K562 (cell line): ENCODE data around the gene OVOL1. TPM values are rescaled to one million over a fixed set of nuclear protein-coding genes. Genes with fewer than 3 reads are reported as not detected.
A peak's percentile ranks its signal among the peaks of the same experiment; 100 is the strongest.
"Not testable (repeated sequence)": the region's sequence is repeated elsewhere in the genome, so short reads cannot be mapped to it uniquely, and the experiment has no call there.

Source experiments
- ATAC-seq: fragments of 200-7000 bp; cut with Tn5 transposase; 3 replicates; pipeline ENCODE4 v1.9.1; 2020; ENCODE audit warnings: moderate library complexity
- BruUV-seq: library from RNA; stranded (reverse); fragments of 400-500 nt; replicated peaks from 2 replicates; lab custom pipeline; 2021; lab: Mats Ljungman, UMichigan
- CTCF ChIA-PET: fragments of 300-600 bp; formaldehyde crosslinking; extraction: SDS; loops from one replicate; lab custom pipeline; 2021; ENCODE audit warnings: low intra/inter-chr PET ratio; lab: Yijun Ruan, JAX
- POLR2A ChIA-PET: fragments of 300-600, 350-650 bp; sonication (Branson Sonifier 250); formaldehyde crosslinking; extraction: SDS; loops from one replicate; lab custom pipeline; 2021; ENCODE audit warnings: antibody characterized with exemption, inconsistent platforms; lab: Yijun Ruan, JAX
- DNase-seq, 4 experiments: peaks; one replicate each; pipeline versions ENCODE4 v3.0.0 to v3.0.0-alpha.2; 2011 to 2018; ENCODE audit warnings: low spot score in 3 of 4, mixed read lengths in 3 of 4; ENCODE audit errors: extremely low read depth in 1 of 4
- FAIRE-seq: peaks from 2 replicates; lab custom pipeline; 2011; peaks lifted over from hg19 to GRCh38; lab: Jason Lieb, UNC
- H2AFZ ChIP-seq: 2 replicates; pipeline ENCODE4 v1.6.0; 2011; ENCODE audit warnings: low read depth, low read length, control low read depth, inconsistent platforms
- H3K27ac ChIP-seq: fragments of 200-600 bp; 3 replicates; pipeline ENCODE4 v1.8.0; 2011; ENCODE audit warnings: low read depth, mild to moderate bottlenecking, control low read depth, inconsistent platforms, low read length, moderate library complexity, mixed read lengths; ENCODE audit errors: extremely low read depth
- H3K27me3 ChIP-seq, 2 experiments: fragments of 300-600 bp in 1 of 2; 2 replicates in 1 of 2; 3 replicates in 1 of 2; pipeline versions ENCODE4 v1.6.0 to v1.8.0; 2011; ENCODE audit warnings: inconsistent platforms in 2 of 2, low read length in 2 of 2, mild to moderate bottlenecking in 1 of 2, mixed read lengths in 1 of 2, moderate library complexity in 1 of 2; ENCODE audit not compliant: control insufficient read depth in 2 of 2, insufficient read depth in 2 of 2
- H3K36me3 ChIP-seq: fragments of 300-600 bp; 3 replicates; pipeline ENCODE4 v1.8.0; 2011; ENCODE audit warnings: mild to moderate bottlenecking, low read length, inconsistent platforms; ENCODE audit not compliant: control insufficient read depth, insufficient read depth
- H3K4me1 ChIP-seq, 2 experiments: fragments of 200-600 bp in 1 of 2; replicated peaks in 1 of 2; 2 replicates in 1 of 2; 3 replicates in 1 of 2; pipeline versions ENCODE4 v1.5.1 to v1.8.0; 2011; ENCODE audit warnings: inconsistent platforms in 2 of 2, low read length in 2 of 2, mild to moderate bottlenecking in 1 of 2, mixed read lengths in 1 of 2, moderate library complexity in 1 of 2; ENCODE audit not compliant: control insufficient read depth in 2 of 2, insufficient read depth in 2 of 2
- H3K4me2 ChIP-seq: 2 replicates; pipeline ENCODE4 v1.6.1; 2011; ENCODE audit warnings: low read length, control low read depth, inconsistent platforms, mixed read lengths; ENCODE audit not compliant: insufficient read depth
- H3K4me3 ChIP-seq: fragments of 200-600 bp; sonication (generic), shearing (Covaris generic); 2 replicates; pipeline ENCODE4 v1.5.1; 2016; ENCODE audit warnings: control low read depth, inconsistent platforms
- H3K79me2 ChIP-seq: fragments of 200-600 bp; 3 replicates; pipeline ENCODE4 v1.8.0; 2011; ENCODE audit warnings: low read length, inconsistent platforms; ENCODE audit not compliant: control insufficient read depth, insufficient read depth
- H3K9ac ChIP-seq, 2 experiments: 2 replicates each; pipeline versions ENCODE4 v1.6.0 to v1.6.1; 2011; ENCODE audit warnings: low read depth in 2 of 2, low read length in 2 of 2, control low read depth in 1 of 2, inconsistent platforms in 1 of 2, mild to moderate bottlenecking in 1 of 2, mixed read lengths in 1 of 2; ENCODE audit not compliant: insufficient read depth in 1 of 2
- H3K9me1 ChIP-seq: one replicate; pipeline ENCODE4 v1.6.0; 2011; ENCODE audit warnings: inconsistent platforms, mild to moderate bottlenecking, low read length, moderate library complexity; ENCODE audit not compliant: control insufficient read depth, insufficient read depth
- H3K9me3 ChIP-seq: replicated peaks from 2 replicates; pipeline ENCODE4 v1.5.1; 2011; ENCODE audit warnings: low read depth, low read length, inconsistent platforms; ENCODE audit not compliant: control insufficient read depth, insufficient read depth
- H4K20me1 ChIP-seq: replicated peaks from 2 replicates; pipeline ENCODE4 v1.6.1; 2011; ENCODE audit warnings: low read length, inconsistent platforms, mixed read lengths; ENCODE audit not compliant: control insufficient read depth, insufficient read depth
- ARID1B ChIP-seq: fragments of 450-650 bp; IDR thresholded peaks from 2 replicates; pipeline ENCODE4 v1.6.1; 2016; ENCODE audit warnings: antibody characterized with exemption, mild to moderate bottlenecking, inconsistent platforms
- CBFA2T2 ChIP-seq: fragments of 450-650 bp; conservative IDR thresholded peaks from 2 replicates; pipeline ENCODE4 v1.6.1; 2017; ENCODE audit warnings: mild to moderate bottlenecking
- CBFA2T3 ChIP-seq: fragments of 450-650 bp; IDR thresholded peaks from 2 replicates; pipeline ENCODE4 v1.6.1; 2017
- KDM1A ChIP-seq, 2 experiments: fragments of 450-650 bp; IDR thresholded peaks; 2 replicates each; pipeline ENCODE4 v1.6.1; 2016; ENCODE audit warnings: mild to moderate bottlenecking in 2 of 2
- MAZ ChIP-seq, 2 experiments: fragments of 450-650 bp in 1 of 2; sonication (generic) in 1 of 2; formaldehyde crosslinking; IDR thresholded peaks in 1 of 2; conservative IDR thresholded peaks in 1 of 2; 2 replicates each; pipeline versions ENCODE4 v1.4.0 to v1.5.0; 2020; ENCODE audit warnings: mild to moderate bottlenecking in 1 of 2, missing genetic modification reagents in 1 of 2
- NCOR1 ChIP-seq: fragments of 450-650 bp; IDR thresholded peaks from 2 replicates; pipeline ENCODE4 v1.6.1; 2016; ENCODE audit warnings: mild to moderate bottlenecking, moderate library complexity
- NFIC ChIP-seq: fragments of 450-650 bp; IDR thresholded peaks from 2 replicates; pipeline ENCODE4 v1.6.1; 2017; ENCODE audit warnings: mild to moderate bottlenecking, inconsistent platforms
- POLR2A ChIP-seq: fragments of 450-650 bp; conservative IDR thresholded peaks from 2 replicates; pipeline ENCODE4 v1.6.1; 2016
- SOX6 ChIP-seq: fragments of 450-650 bp; IDR thresholded peaks from 2 replicates; pipeline ENCODE4 v1.6.1; 2014; ENCODE audit warnings: mild to moderate bottlenecking
- TAL1 ChIP-seq: fragments of 450-650 bp; IDR thresholded peaks from 2 replicates; pipeline ENCODE4 v1.6.1; 2016; ENCODE audit warnings: mild to moderate bottlenecking
- TRIM24 ChIP-seq, 2 experiments: fragments of 450-650 bp; IDR thresholded peaks; 2 replicates each; pipeline ENCODE4 v1.6.1; 2016
- ZNF764 ChIP-seq: fragments of 250-450 bp; sonication (Bioruptor Pico); IDR thresholded peaks from 2 replicates; pipeline ENCODE4 v1.4.0; 2020; ENCODE audit warnings: low read depth, mild to moderate bottlenecking, moderate library complexity
- WGBS: fragments of 100-300 bp; shearing (Covaris generic); methylation state at CpG from one replicate; pipeline ENCODE4 v1.1.6; 2016; ENCODE audit warnings: low coverage, mixed read lengths; ENCODE audit not compliant: insufficient coverage; ENCODE audit errors: missing lambda C conversion rate; 5-methylcytosine and 5-hydroxymethylcytosine counted together
- in situ Hi-C: fragments of 300-500 bp; cut with MboI; formaldehyde crosslinking; loops from 4 replicates; pipeline ENCODE4 v1.15.0; 2018; ENCODE audit warnings: inconsistent platforms, mixed read lengths
- intact Hi-C: fragments of 100-400 bp; cut with micrococcal nuclease; formaldehyde crosslinking; loops from 2 replicates; pipeline ENCODE4 v1.14.2; 2022
- polyA plus RNA-seq, 8 experiments: library from polyadenylated mRNA; depleted of rRNA in 4 of 8; stranded (reverse) in 5 of 8; unstranded in 3 of 8; fragments of >200 nt; fragmentation: Nextera tagmentation in 2 of 8; fragmentation: Illumina TruSeq in 1 of 8; extraction: Ambion mirVana in 2 of 8; extraction: Trizol in 1 of 8; gene quantifications; 2 replicates each; pipeline versions ENCODE4 v1.2.1 to v1.2.3, GENCODE V29; 2011 to 2014; ENCODE audit warnings: inconsistent platforms in 1 of 8, missing spikeins in 1 of 8
- total RNA-seq, 7 experiments: library from RNA; depleted of rRNA in 6 of 7; stranded (reverse); fragments of >200 nt in 6 of 7; fragmentation: Illumina TruSeq in 2 of 7; extraction: Trizol in 2 of 7; gene quantifications; 2 replicates each; pipeline versions ENCODE4 v1.2.1 to v1.2.3, GENCODE V29; 2011 to 2021; ENCODE audit warnings: low replicate concordance in 1 of 7

OVOL1 gene
- total and polyA plus RNA-seq, 9 of the 15 experiments (the other 6 are each of a cell fraction or from before 2014, with no cell fraction given): 0.09 TPM; not detected in 8

DNA sequence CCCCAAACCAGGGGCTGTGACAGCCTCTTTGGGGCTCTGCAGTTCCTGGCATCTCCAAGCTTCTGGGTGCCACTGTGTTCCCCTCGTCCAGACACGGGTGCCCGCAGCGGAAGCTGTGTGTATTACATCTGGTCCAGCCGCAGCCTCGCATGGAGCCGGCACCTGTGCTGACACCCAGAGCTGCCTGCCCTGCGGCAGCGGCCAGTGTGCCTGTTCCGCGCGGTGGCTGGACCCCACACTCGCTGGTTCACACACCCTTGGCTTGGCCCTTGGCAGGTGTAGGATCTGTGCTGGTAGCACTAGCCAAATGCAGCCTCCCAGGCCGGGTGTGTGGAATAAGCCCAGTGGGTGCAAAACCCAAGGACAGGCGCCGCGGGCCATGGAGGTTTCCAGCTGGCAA, 41.8 kb upstream of the OVOL1 start (continued):
- TF ChIP-seq POLR2A (no peak), ZNF764 (CRISPR knock-in tag) (no peak), MAZ (CRISPR knock-in tag; conservative IDR thresholded peaks at IDR 0.05 in 1 of 2, IDR thresholded peaks at IDR 0.05 in 1 of 2) (no peak)

DNA sequence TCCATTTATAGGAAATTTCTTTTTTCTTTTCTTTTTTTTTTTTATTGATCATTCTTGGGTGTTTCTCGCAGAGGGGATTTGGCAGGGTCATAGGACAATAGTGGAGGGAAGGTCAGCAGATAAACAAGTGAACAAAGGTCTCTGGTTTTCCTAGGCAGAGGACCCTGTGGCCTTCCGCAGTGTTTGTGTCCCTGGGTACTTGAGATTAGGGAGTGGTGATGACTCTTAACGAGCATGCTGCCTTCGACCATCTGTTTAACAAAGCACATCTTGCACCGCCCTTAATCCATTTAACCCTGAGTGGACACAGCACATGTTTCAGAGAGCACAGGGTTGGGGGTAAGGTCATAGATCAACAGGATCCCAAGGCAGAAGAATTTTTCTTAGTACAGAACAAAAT, 24.7 kb upstream of the OVOL1 start:
- POLR2A ChIA-PET, H3K9ac ChIP-seq, H3K9me1 ChIP-seq, H3K4me3 ChIP-seq, H3K4me2 ChIP-seq, FAIRE-seq, in situ Hi-C loops, H2AFZ ChIP-seq, intact Hi-C loops, CTCF ChIA-PET, H3K27me3 ChIP-seq, H3K79me2 ChIP-seq, BruUV-seq, DNase-seq, H3K9me3 ChIP-seq, H3K27ac ChIP-seq, H3K36me3 ChIP-seq, H4K20me1 ChIP-seq, H3K4me1 ChIP-seq, ATAC-seq: not testable (repeated sequence)
- WGBS: 0% methylated on average over 1 of the region's 5 CpGs
- TF ChIP-seq TRIM24 (IDR thresholded peaks at IDR 0.05) (0 out of 4 replicates have a peak, but pooled peaks of 1 of the 2 experiments have one; percentile 45), NCOR1 (peak; percentile 50; the same call in 1 of the 2 replicates), CBFA2T2 (peak; percentile 79), SOX6 (peak; percentile 13; the same call in 1 of the 2 replicates), TAL1 (peak; percentile 59; the same call in 1 of the 2 replicates), ARID1B (peak; percentile 52; the same call in 1 of the 2 replicates), NFIC (0 out of 2 replicates have a peak, but pooled peaks have one; percentile 18), CBFA2T3 (peak; percentile 85), KDM1A (IDR thresholded peaks at IDR 0.05) (peak; percentile 33 to 42; a peak in 1 of 4 replicates)

DNA sequence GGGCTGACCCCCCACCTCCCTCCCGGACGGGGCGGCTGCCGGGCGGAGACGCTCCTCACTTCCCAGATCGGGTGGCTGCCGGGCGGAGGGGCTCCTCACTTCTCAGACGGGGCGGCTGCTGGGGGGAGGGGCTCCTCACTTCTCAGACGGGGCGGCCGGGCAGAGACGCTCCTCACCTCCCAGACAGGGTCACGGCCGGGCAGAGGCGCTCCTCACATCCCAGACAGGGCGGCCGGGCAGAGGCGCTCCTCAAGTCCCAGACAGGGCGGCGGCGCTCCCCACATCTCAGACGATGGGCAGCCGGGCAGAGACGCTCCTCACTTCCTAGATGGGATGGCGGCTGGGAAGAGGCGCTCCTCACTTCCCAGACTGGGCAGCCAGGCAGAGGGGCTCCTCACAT, 24.0 kb upstream of the OVOL1 start:
- H3K9ac ChIP-seq, H3K4me1 ChIP-seq, H3K4me2 ChIP-seq, H3K79me2 ChIP-seq, H3K9me1 ChIP-seq, H3K27ac ChIP-seq, ATAC-seq, intact Hi-C loops, CTCF ChIA-PET, in situ Hi-C loops, FAIRE-seq, H3K4me3 ChIP-seq, DNase-seq, H3K36me3 ChIP-seq, POLR2A ChIA-PET, H4K20me1 ChIP-seq, BruUV-seq, H2AFZ ChIP-seq, H3K27me3 ChIP-seq, H3K9me3 ChIP-seq: not testable (repeated sequence)
- WGBS: 70% methylated on average over 2 of the region's 29 CpGs
